Measurements from ENCODE around the gene PJA2. TPM values are rescaled to one million over a fixed set of nuclear protein-coding genes. Genes with fewer than 3 reads are reported as not detected.

The PJA2 gene
- total and polyA plus RNA-seq, 4 donors = 65.9 to 157 (median 101) TPM

- H3K9me3 ChIP-seq (ENCODE audit: control insufficient read depth, low read length) = no peaks in the 10 kb centered on the region
- H3K4me1 ChIP-seq (ENCODE audit: control insufficient read depth in 1 of 2, insufficient read depth in 2 of 2, low read length in 2 of 2) = peaks cover 0 to 3% of the 10 kb centered on the region in 2 donors
- H3K36me3 ChIP-seq (ENCODE audit: control insufficient read depth in 1 of 2, insufficient read depth in 2 of 2, low read length in 1 of 2) = no peaks in the 10 kb centered on the region
- DNase-seq (no peak), ATAC-seq (ENCODE audit: low FRiP score) (no peak)
- H3K4me3 ChIP-seq (ENCODE audit: low read length in 2 of 2) = no peak overlapping the region
- no peak overlapping the region for H3K27ac ChIP-seq (ENCODE audit: low read depth in 1 of 2, low read length in 2 of 2)
- intact Hi-C loops (cut with DNase I) = no loop called here
- 79 to 84% methylated on average over 4 of the region's 4 CpGs for WGBS, 2 donors
- no peaks in the 10 kb centered on the region for H3K27me3 ChIP-seq (ENCODE audit: control insufficient read depth in 1 of 2, insufficient read depth in 2 of 2, low read length in 1 of 2)
Observed at GRCh38 chr5:109316634-109317033, 93.1 kb downstream of the PJA2 start.

GRCh38 chr5:109315245-109315644 is 94.5 kb downstream of the PJA2 start:
- no peaks in the 10 kb centered on the region for H3K27me3 ChIP-seq (ENCODE audit: control insufficient read depth in 1 of 2, insufficient read depth in 2 of 2, low read length in 1 of 2)
- no peak for DNase-seq
- H3K36me3 ChIP-seq (ENCODE audit: control insufficient read depth in 1 of 2, insufficient read depth in 2 of 2, low read length in 1 of 2) = no peaks in the 10 kb centered on the region
- H3K9me3 ChIP-seq (ENCODE audit: control insufficient read depth, low read length) = no peaks in the 10 kb centered on the region
- intact Hi-C loops (cut with DNase I) = no loop called here
- no peak overlapping the region for H3K4me3 ChIP-seq (ENCODE audit: low read length in 2 of 2)
- H3K4me1 ChIP-seq (ENCODE audit: control insufficient read depth in 1 of 2, insufficient read depth in 2 of 2, low read length in 2 of 2) = peaks cover 0 to 3% of the 10 kb centered on the region in 2 donors
- WGBS, 2 donors = 6 to 8% methylated on average over 1 of the region's 1 CpG
- ATAC-seq (ENCODE audit: low FRiP score) = no peak
- no peak overlapping the region for H3K27ac ChIP-seq (ENCODE audit: low read depth in 1 of 2, low read length in 2 of 2)

- DNase-seq = no peak
- no peak for ATAC-seq (ENCODE audit: low FRiP score)
- Histone ChIP-seq H3K4me1 (ENCODE audit: control insufficient read depth in 1 of 2, insufficient read depth in 2 of 2, low read length in 2 of 2) (peaks cover 0 to 3% of the 10 kb centered on the region in 2 donors), H3K9me3 (ENCODE audit: control insufficient read depth, low read length) (no peaks in the 10 kb centered on the region), H3K27ac (ENCODE audit: low read depth in 1 of 2, low read length in 2 of 2) (no peak overlapping the region), H3K27me3 (ENCODE audit: control insufficient read depth in 1 of 2, insufficient read depth in 2 of 2, low read length in 1 of 2) (no peaks in the 10 kb centered on the region), H3K4me3 (ENCODE audit: low read length in 2 of 2) (no peak overlapping the region), H3K36me3 (ENCODE audit: control insufficient read depth in 1 of 2, insufficient read depth in 2 of 2, low read length in 1 of 2) (no peaks in the 10 kb centered on the region)
- 98% methylated on average over 2 of the region's 2 CpGs for WGBS, 2 donors
- intact Hi-C loops (cut with DNase I) = no loop called here
Observed at GRCh38 chr5:109313127-109313526, 96.6 kb downstream of the PJA2 start.

GRCh38 chr5:109312695-109313094 is 97.1 kb downstream of the PJA2 start:
- no peak overlapping the region for H3K4me3 ChIP-seq (ENCODE audit: low read length in 2 of 2)
- ATAC-seq (ENCODE audit: low FRiP score) (no peak), DNase-seq (no peak)
- no peaks in the 10 kb centered on the region for H3K27me3 ChIP-seq (ENCODE audit: control insufficient read depth in 1 of 2, insufficient read depth in 2 of 2, low read length in 1 of 2)
- H3K4me1 ChIP-seq (ENCODE audit: control insufficient read depth in 1 of 2, insufficient read depth in 2 of 2, low read length in 2 of 2) = peaks cover 0 to 3% of the 10 kb centered on the region in 2 donors
- H3K36me3 ChIP-seq (ENCODE audit: control insufficient read depth in 1 of 2, insufficient read depth in 2 of 2, low read length in 1 of 2) = no peaks in the 10 kb centered on the region
- intact Hi-C loops (cut with DNase I) = no loop called here
- WGBS, 2 donors = 94 to 98% methylated on average over 2 of the region's 2 CpGs
- no peak overlapping the region for H3K27ac ChIP-seq (ENCODE audit: low read depth in 1 of 2, low read length in 2 of 2)
- no peaks in the 10 kb centered on the region for H3K9me3 ChIP-seq (ENCODE audit: control insufficient read depth, low read length)

GRCh38 chr5:109310315-109310714 is 99.5 kb downstream of the PJA2 start:
- intact Hi-C loops (cut with DNase I) = no loop called here
- H3K27ac ChIP-seq (ENCODE audit: low read depth in 1 of 2, low read length in 2 of 2) = no peak overlapping the region
- H3K4me1 ChIP-seq (ENCODE audit: control insufficient read depth in 1 of 2, insufficient read depth in 2 of 2, low read length in 2 of 2) = peaks cover 0 to 3% of the 10 kb centered on the region in 2 donors
- 94 to 96% methylated on average over 3 of the region's 3 CpGs for WGBS, 2 donors
- no peaks in the 10 kb centered on the region for H3K9me3 ChIP-seq (ENCODE audit: control insufficient read depth, low read length)
- no peak overlapping the region for H3K4me3 ChIP-seq (ENCODE audit: low read length in 2 of 2)
- DNase-seq = no peak
- no peaks in the 10 kb centered on the region for H3K27me3 ChIP-seq (ENCODE audit: control insufficient read depth in 1 of 2, insufficient read depth in 2 of 2, low read length in 1 of 2)
- no peaks in the 10 kb centered on the region for H3K36me3 ChIP-seq (ENCODE audit: control insufficient read depth in 1 of 2, insufficient read depth in 2 of 2, low read length in 1 of 2)
- ATAC-seq (ENCODE audit: low FRiP score) = no peak

GRCh38 chr5:109309326-109310063 is 100.3 kb downstream of the PJA2 start:
- Histone ChIP-seq H3K4me1 (ENCODE audit: control insufficient read depth in 1 of 2, insufficient read depth in 2 of 2, low read length in 2 of 2) (peaks cover 0 to 3% of the 10 kb centered on the region in 2 donors), H3K4me3 (ENCODE audit: low read length in 2 of 2) (no peak overlapping the region), H3K27ac (ENCODE audit: low read depth in 1 of 2, low read length in 2 of 2) (no peak overlapping the region), H3K9me3 (ENCODE audit: control insufficient read depth, low read length) (no peaks in the 10 kb centered on the region), H3K27me3 (ENCODE audit: control insufficient read depth in 1 of 2, insufficient read depth in 2 of 2, low read length in 1 of 2) (no peaks in the 10 kb centered on the region), H3K36me3 (ENCODE audit: control insufficient read depth in 1 of 2, insufficient read depth in 2 of 2, low read length in 1 of 2) (no peaks in the 10 kb centered on the region)
- no peak for DNase-seq
- 83 to 85% methylated on average over 5 of the region's 5 CpGs for WGBS, 2 donors
- ATAC-seq (ENCODE audit: low FRiP score) = no peak
- intact Hi-C loops (cut with DNase I) = no loop called here

- Histone ChIP-seq H3K36me3 (ENCODE audit: control insufficient read depth in 1 of 2, insufficient read depth in 2 of 2, low read length in 1 of 2) (no peaks in the 10 kb centered on the region), H3K4me1 (ENCODE audit: control insufficient read depth in 1 of 2, insufficient read depth in 2 of 2, low read length in 2 of 2) (no peaks in the 10 kb centered on the region), H3K27ac (ENCODE audit: low read depth in 1 of 2, low read length in 2 of 2) (no peak overlapping the region), H3K9me3 (ENCODE audit: control insufficient read depth, low read length) (no peaks in the 10 kb centered on the region), H3K4me3 (ENCODE audit: low read length in 2 of 2) (no peak overlapping the region), H3K27me3 (ENCODE audit: control insufficient read depth in 1 of 2, insufficient read depth in 2 of 2, low read length in 1 of 2) (no peaks in the 10 kb centered on the region)
- 93 to 98% methylated on average over 3 of the region's 3 CpGs for WGBS, 2 donors
- no peak for DNase-seq
- ATAC-seq (ENCODE audit: low FRiP score) = peak; percentile 6
- intact Hi-C loops (cut with DNase I) = no loop called here
Observed at GRCh38 chr5:109307951-109308350, 101.8 kb downstream of the PJA2 start.

- DNase-seq (no peak), ATAC-seq (ENCODE audit: low FRiP score) (no peak)
- Histone ChIP-seq H3K9me3 (ENCODE audit: control insufficient read depth, low read length) (no peaks in the 10 kb centered on the region), H3K4me3 (ENCODE audit: low read length in 2 of 2) (no peak overlapping the region), H3K4me1 (ENCODE audit: control insufficient read depth in 1 of 2, insufficient read depth in 2 of 2, low read length in 2 of 2) (no peaks in the 10 kb centered on the region), H3K36me3 (ENCODE audit: control insufficient read depth in 1 of 2, insufficient read depth in 2 of 2, low read length in 1 of 2) (no peaks in the 10 kb centered on the region), H3K27ac (ENCODE audit: low read depth in 1 of 2, low read length in 2 of 2) (no peak overlapping the region), H3K27me3 (ENCODE audit: control insufficient read depth in 1 of 2, insufficient read depth in 2 of 2, low read length in 1 of 2) (no peaks in the 10 kb centered on the region)
- intact Hi-C loops (cut with DNase I) = no loop called here
- 67 to 70% methylated on average over 4 of the region's 4 CpGs for WGBS, 2 donors
Observed at GRCh38 chr5:109307456-109307855, 102.3 kb downstream of the PJA2 start.

GRCh38 chr5:109305352-109305751 is 104.4 kb downstream of the PJA2 start:
- ATAC-seq (ENCODE audit: low FRiP score) (no peak), DNase-seq (no peak)
- WGBS, 2 donors = 95 to 99% methylated on average over 2 of the region's 2 CpGs
- Histone ChIP-seq H3K4me1 (ENCODE audit: control insufficient read depth in 1 of 2, insufficient read depth in 2 of 2, low read length in 2 of 2) (no peaks in the 10 kb centered on the region), H3K27ac (ENCODE audit: low read depth in 1 of 2, low read length in 2 of 2) (no peak overlapping the region), H3K9me3 (ENCODE audit: control insufficient read depth, low read length) (no peaks in the 10 kb centered on the region), H3K4me3 (ENCODE audit: low read length in 2 of 2) (no peak overlapping the region), H3K27me3 (ENCODE audit: control insufficient read depth in 1 of 2, insufficient read depth in 2 of 2, low read length in 1 of 2) (no peaks in the 10 kb centered on the region), H3K36me3 (ENCODE audit: control insufficient read depth in 1 of 2, insufficient read depth in 2 of 2, low read length in 1 of 2) (no peaks in the 10 kb centered on the region)
- intact Hi-C loops (cut with DNase I) = no loop called here
